ENCODE data around the gene CAMK1D. TPM values are rescaled to one million over a fixed set of nuclear protein-coding genes. Genes with fewer than 3 reads are reported as not detected.

Gene CAMK1D
- total and polyA plus RNA-seq, 10 of the 15 experiments (the other 5 are each of a cell fraction or from before 2014, with no cell fraction given) = 2.1 to 35.5 (median 14.7) TPM

DNA sequence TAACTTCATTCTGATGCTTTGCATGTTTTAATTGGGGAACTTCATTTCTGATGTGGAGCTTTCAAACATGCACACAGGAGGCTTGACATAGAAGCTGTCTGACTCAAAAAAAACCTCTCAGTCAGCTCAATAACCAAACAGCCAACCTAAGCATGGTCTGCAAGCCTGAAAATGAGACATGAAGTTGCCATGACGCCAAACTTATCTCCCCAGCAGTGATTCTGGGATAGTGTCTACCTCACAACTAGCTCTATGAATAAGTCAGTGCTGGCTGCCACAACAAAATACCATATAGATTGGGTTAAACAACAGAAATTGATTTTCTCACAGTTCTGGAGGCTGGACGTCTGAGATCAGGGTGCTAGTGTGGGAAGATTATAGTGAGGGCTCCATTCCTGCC is 408.0 kb downstream of the CAMK1D start:
- Histone ChIP-seq H3K9me3 (replicated peaks; ENCODE audit: control insufficient read depth, insufficient read depth, low read length) (no peaks in the 10 kb centered on the region), H3K36me3 (ENCODE audit: control insufficient read depth in 2 of 2, insufficient read depth in 2 of 2, low read length in 1 of 2) (no peaks in the 10 kb centered on the region; a peak in 1 of 4 replicates), H3K79me2 (ENCODE audit: control insufficient read depth, insufficient read depth, low read length) (no peaks in the 10 kb centered on the region), H3K4me3 (no peak overlapping the region), H3K27ac (ENCODE audit: control insufficient read depth, insufficient read depth) (no peak overlapping the region), H2AFZ (ENCODE audit: control insufficient read depth, low read depth, low read length) (no peak overlapping the region), H3K9ac (ENCODE audit: control insufficient read depth, insufficient read depth, low read length) (no peak overlapping the region), H3K4me1 (ENCODE audit: control insufficient read depth, insufficient read depth, low read length) (no peaks in the 10 kb centered on the region), H3K4me2 (ENCODE audit: control insufficient read depth, insufficient read depth) (no peak overlapping the region), H4K20me1 (ENCODE audit: control insufficient read depth, insufficient read depth) (no peaks in the 10 kb centered on the region), H3K27me3 (replicated peaks in 1 of 2; ENCODE audit: control insufficient read depth in 2 of 2, insufficient read depth in 2 of 2, low read length in 1 of 2) (no peaks in the 10 kb centered on the region)
- WGBS (ENCODE audit: insufficient coverage, insufficient replicate concordance, low lambda C conversion rate, missing lambda C conversion rate) = 68% methylated on average over 2 of the region's 2 CpGs
- TF ChIP-seq, protein P1, sequence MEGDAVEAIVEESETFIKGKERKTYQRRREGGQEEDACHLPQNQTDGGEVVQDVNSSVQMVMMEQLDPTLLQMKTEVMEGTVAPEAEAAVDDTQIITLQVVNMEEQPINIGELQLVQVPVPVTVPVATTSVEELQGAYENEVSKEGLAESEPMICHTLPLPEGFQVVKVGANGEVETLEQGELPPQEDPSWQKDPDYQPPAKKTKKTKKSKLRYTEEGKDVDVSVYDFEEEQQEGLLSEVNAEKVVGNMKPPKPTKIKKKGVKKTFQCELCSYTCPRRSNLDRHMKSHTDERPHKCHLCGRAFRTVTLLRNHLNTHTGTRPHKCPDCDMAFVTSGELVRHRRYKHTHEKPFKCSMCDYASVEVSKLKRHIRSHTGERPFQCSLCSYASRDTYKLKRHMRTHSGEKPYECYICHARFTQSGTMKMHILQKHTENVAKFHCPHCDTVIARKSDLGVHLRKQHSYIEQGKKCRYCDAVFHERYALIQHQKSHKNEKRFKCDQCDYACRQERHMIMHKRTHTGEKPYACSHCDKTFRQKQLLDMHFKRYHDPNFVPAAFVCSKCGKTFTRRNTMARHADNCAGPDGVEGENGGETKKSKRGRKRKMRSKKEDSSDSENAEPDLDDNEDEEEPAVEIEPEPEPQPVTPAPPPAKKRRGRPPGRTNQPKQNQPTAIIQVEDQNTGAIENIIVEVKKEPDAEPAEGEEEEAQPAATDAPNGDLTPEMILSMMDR (IDR thresholded peaks at IDR 0.05 in 2 of 3, conservative IDR thresholded peaks at IDR 0.05 in 1 of 3; ENCODE audit: control insufficient read depth in 2 of 3, extremely low read depth in 1 of 3, insufficient read depth in 1 of 3, low read depth in 3 of 3, low read length in 3 of 3) = no peak
- TF ChIP-seq, protein P2, sequence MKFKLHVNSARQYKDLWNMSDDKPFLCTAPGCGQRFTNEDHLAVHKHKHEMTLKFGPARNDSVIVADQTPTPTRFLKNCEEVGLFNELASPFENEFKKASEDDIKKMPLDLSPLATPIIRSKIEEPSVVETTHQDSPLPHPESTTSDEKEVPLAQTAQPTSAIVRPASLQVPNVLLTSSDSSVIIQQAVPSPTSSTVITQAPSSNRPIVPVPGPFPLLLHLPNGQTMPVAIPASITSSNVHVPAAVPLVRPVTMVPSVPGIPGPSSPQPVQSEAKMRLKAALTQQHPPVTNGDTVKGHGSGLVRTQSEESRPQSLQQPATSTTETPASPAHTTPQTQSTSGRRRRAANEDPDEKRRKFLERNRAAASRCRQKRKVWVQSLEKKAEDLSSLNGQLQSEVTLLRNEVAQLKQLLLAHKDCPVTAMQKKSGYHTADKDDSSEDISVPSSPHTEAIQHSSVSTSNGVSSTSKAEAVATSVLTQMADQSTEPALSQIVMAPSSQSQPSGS (IDR thresholded peaks at IDR 0.05; ENCODE audit: low read length) = no peak
- TF ChIP-seq, protein P3, sequence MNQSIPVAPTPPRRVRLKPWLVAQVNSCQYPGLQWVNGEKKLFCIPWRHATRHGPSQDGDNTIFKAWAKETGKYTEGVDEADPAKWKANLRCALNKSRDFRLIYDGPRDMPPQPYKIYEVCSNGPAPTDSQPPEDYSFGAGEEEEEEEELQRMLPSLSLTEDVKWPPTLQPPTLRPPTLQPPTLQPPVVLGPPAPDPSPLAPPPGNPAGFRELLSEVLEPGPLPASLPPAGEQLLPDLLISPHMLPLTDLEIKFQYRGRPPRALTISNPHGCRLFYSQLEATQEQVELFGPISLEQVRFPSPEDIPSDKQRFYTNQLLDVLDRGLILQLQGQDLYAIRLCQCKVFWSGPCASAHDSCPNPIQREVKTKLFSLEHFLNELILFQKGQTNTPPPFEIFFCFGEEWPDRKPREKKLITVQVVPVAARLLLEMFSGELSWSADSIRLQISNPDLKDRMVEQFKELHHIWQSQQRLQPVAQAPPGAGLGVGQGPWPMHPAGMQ (IDR thresholded peaks at IDR 0.05; ENCODE audit: borderline replicate concordance) = no peak
- DNase-seq (ENCODE audit: low read depth, low spot score) (no peak), ATAC-seq (no peak), FAIRE-seq (no peak)
- ChIA-PET SMC1A (ENCODE audit: uncharacterized antibody, unreplicated experiment) (no interaction called here), CTCF (interaction anchor here (0.6 kb wide), 1 partner anchor 77 kb away, joined by 3 read pairs; no protein-coding TSS in a partner anchor), POLR2A (no interaction called here), RAD21 (ENCODE audit: unreplicated experiment) (no interaction called here)
- in situ Hi-C loops (cut with MboI) (no loop called here), intact Hi-C loops (cut with micrococcal nuclease; ENCODE audit: unreplicated experiment) (no loop called here)
- no TSS peak for BruUV-seq (replicated peaks)

Data from GM12878 (cell line).